ENCODE data around the gene GBX2.

Gene GBX2

GRCh38 chr2:236167297-236168109 is 683 bp downstream of the GBX2 start:
- DNase-seq = peak; percentile 74

GRCh38 chr2:236166796-236167296 is 1.3 kb downstream of the GBX2 start:
- DNase-seq = peak; percentile 65

GRCh38 chr2:236165842-236166795 is 2.1 kb downstream of the GBX2 start:
- peak; percentile 72 for DNase-seq

- DNase-seq = peak; percentile 55
These were observed 3.0 kb downstream of the GBX2 start for GRCh38 chr2:236164925-236165841.

GRCh38 chr2:236164201-236164924 is 3.8 kb downstream of the GBX2 start:
- peak; percentile 81 for DNase-seq

- DNase-seq = peak; percentile 38
These were observed 4.5 kb downstream of the GBX2 start for GRCh38 chr2:236163471-236164200.

GRCh38 chr2:236162882-236163470 is 5.2 kb downstream of the GBX2 start:
- peak; percentile 68 for DNase-seq

GRCh38 chr2:236162031-236162845 is 5.9 kb downstream of the GBX2 start:
- peak; percentile 34 for DNase-seq

- no peak for DNase-seq
These were observed 6.7 kb downstream of the GBX2 start for GRCh38 chr2:236161531-236161930.

- peak; percentile 14 for DNase-seq
These were observed 7.1 kb downstream of the GBX2 start for GRCh38 chr2:236161082-236161462.

- peak; percentile 19 for DNase-seq
These were observed 7.7 kb downstream of the GBX2 start for GRCh38 chr2:236160366-236161081.

- peak; percentile 32 for DNase-seq
These were observed 8.4 kb downstream of the GBX2 start for GRCh38 chr2:236159778-236160170.

GRCh38 chr2:236158969-236159777 is 9.0 kb downstream of the GBX2 start:
- peak; percentile 17 for DNase-seq

- DNase-seq = no peak
These were observed 10.2 kb downstream of the GBX2 start for GRCh38 chr2:236157815-236158498.

- DNase-seq = no peak
These were observed 10.8 kb downstream of the GBX2 start for GRCh38 chr2:236157366-236157765.

GRCh38 chr2:236156860-236157194 is 11.4 kb downstream of the GBX2 start:
- DNase-seq = no peak

- DNase-seq = no peak
These were observed 11.9 kb downstream of the GBX2 start for GRCh38 chr2:236156095-236156859.
